Suprapubic skin (tissue), 4 donors: ENCODE data around the gene DDX21.

ENCODE experiments used
- POLR2A ChIP-seq, 2 donors: fragments of 450-650 bp; IDR thresholded peaks; one replicate each; pipeline ENCODE4 v1.6.1; 2017; ENCODE audit warnings: antibody characterized with exemption in 2 of 2, mild to moderate bottlenecking in 2 of 2, moderate library complexity in 2 of 2
- POLR2AphosphoS5 ChIP-seq, 3 donors: sonication (generic); formaldehyde crosslinking; IDR thresholded peaks; one replicate each; pipeline ENCODE4 v1.6.1; 2017; ENCODE audit warnings: antibody characterized with exemption in 3 of 3
- TF ChIP-seq, protein P1 (sequence below), 2 donors: fragments of 200-600 bp in 1 of 2; fragments of 450-650 bp in 1 of 2; sonication (generic) in 1 of 2; IDR thresholded peaks; one replicate each; pipeline ENCODE4 v1.5.1; 2016 to 2019; ENCODE audit warnings: antibody characterized with exemption in 2 of 2, mild to moderate bottlenecking in 1 of 2, moderate library complexity in 1 of 2

DNA sequence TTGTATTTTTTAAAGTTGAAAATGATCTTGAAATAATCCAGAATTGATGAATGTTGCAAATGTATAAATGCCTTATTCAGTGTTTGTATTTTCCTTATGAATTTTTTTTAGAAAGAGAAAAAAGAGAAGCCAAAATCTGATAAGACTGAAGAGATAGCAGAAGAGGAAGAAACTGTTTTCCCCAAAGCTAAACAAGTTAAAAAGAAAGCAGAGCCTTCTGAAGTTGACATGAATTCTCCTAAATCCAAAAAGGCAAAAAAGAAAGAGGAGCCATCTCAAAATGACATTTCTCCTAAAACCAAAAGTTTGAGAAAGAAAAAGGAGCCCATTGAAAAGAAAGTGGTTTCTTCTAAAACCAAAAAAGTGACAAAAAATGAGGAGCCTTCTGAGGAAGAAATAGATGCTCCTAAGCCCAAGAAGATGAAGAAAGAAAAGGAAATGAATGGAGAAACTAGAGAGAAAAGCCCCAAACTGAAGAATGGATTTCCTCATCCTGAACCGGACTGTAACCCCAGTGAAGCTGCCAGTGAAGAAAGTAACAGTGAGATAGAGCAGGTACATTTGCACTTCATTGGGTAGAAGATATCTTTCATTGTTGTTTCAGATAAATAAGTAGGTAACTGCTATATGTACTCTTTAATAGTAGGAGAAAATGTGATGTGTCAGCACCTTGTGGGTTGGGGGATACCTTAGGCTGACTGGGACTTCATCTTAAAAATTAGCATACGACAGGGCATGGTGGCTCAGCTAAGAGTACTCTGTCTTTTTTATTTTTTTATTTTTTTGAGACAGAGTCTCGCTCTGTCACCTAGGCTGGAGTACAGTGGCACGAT lies 3.9 kb downstream of the DDX21 start:
- TF ChIP-seq POLR2A (IDR thresholded peaks at IDR 0.05) (no peak), POLR2AphosphoS5 (IDR thresholded peaks at IDR 0.05) (no peak)
- TF ChIP-seq, protein P1, sequence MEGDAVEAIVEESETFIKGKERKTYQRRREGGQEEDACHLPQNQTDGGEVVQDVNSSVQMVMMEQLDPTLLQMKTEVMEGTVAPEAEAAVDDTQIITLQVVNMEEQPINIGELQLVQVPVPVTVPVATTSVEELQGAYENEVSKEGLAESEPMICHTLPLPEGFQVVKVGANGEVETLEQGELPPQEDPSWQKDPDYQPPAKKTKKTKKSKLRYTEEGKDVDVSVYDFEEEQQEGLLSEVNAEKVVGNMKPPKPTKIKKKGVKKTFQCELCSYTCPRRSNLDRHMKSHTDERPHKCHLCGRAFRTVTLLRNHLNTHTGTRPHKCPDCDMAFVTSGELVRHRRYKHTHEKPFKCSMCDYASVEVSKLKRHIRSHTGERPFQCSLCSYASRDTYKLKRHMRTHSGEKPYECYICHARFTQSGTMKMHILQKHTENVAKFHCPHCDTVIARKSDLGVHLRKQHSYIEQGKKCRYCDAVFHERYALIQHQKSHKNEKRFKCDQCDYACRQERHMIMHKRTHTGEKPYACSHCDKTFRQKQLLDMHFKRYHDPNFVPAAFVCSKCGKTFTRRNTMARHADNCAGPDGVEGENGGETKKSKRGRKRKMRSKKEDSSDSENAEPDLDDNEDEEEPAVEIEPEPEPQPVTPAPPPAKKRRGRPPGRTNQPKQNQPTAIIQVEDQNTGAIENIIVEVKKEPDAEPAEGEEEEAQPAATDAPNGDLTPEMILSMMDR (IDR thresholded peaks at IDR 0.05) = no peak
